Measurements from ENCODE around the gene LAMC3.

The LAMC3 gene

GRCh38 chr9:131142160-131142559, 133.2 kb downstream of the LAMC3 start (continued):
- TF ChIP-seq TSHZ2 (CRISPR knock-in tag; IDR thresholded peaks at IDR 0.05) (no peak), ZFP30 (CRISPR knock-in tag; IDR thresholded peaks at IDR 0.05) (no peak), CSDC2 (CRISPR knock-in tag; IDR thresholded peaks at IDR 0.05) (no peak), TOX (CRISPR knock-in tag; IDR thresholded peaks at IDR 0.05; ENCODE audit: borderline replicate concordance) (no peak)
